GM23338 (cell line): ENCODE measurements around the gene C10orf105. TPM values are rescaled to one million over a fixed set of nuclear protein-coding genes. Genes with fewer than 3 reads are reported as not detected.

Experiments used
- ATAC-seq: fragments of 200-7000 bp; cut with Tn5 transposase; 3 replicates; pipeline ENCODE4 v1.9.1; 2020
- DNase-seq: peaks from one replicate; pipeline ENCODE4 v3.0.0-alpha.2; 2015; ENCODE audit warnings: low spot score
- H2AFZ ChIP-seq: fragments of 200-600 bp; sonication (generic); 2 replicates; pipeline ENCODE4 v1.8.0; 2016; ENCODE audit warnings: antibody characterized with exemption, mild to moderate bottlenecking, moderate library complexity
- H3F3A ChIP-seq: fragments of 200-600 bp; sonication (generic); replicated peaks from 2 replicates; pipeline ENCODE4 v1.8.0; 2017; ENCODE audit warnings: antibody characterized with exemption, mixed run types, low read depth
- H3K27ac ChIP-seq: fragments of 200-600 bp; sonication (generic); 2 replicates; pipeline ENCODE4 v1.6.1; 2016; ENCODE audit warnings: low read depth
- H3K27me3 ChIP-seq: fragments of 200-600 bp; sonication (generic); 2 replicates; pipeline ENCODE4 v1.8.0; 2016; ENCODE audit warnings: mild to moderate bottlenecking, mixed run types, moderate library complexity; ENCODE audit not compliant: insufficient read depth
- H3K36me3 ChIP-seq: fragments of 200-600 bp; sonication (generic); 2 replicates; pipeline ENCODE4 v1.8.0; 2016; ENCODE audit warnings: mild to moderate bottlenecking; ENCODE audit not compliant: insufficient read depth
- H3K4me1 ChIP-seq: fragments of 200-600 bp; sonication (generic); 2 replicates; pipeline ENCODE4 v1.8.0; 2016; ENCODE audit warnings: mild to moderate bottlenecking, moderate library complexity; ENCODE audit not compliant: insufficient read depth
- H3K4me2 ChIP-seq: fragments of 200-600 bp; sonication (generic); 2 replicates; pipeline ENCODE4 v1.7.1; 2017; ENCODE audit warnings: mixed run types
- H3K4me3 ChIP-seq: fragments of 200-600 bp; sonication (generic); 2 replicates; pipeline ENCODE4 v1.6.1; 2016; ENCODE audit warnings: mixed run types
- H3K79me2 ChIP-seq: fragments of 200-600 bp; sonication (generic); replicated peaks from 2 replicates; pipeline ENCODE4 v1.8.0; 2017; ENCODE audit warnings: mild to moderate bottlenecking; ENCODE audit not compliant: insufficient read depth
- H3K9me2 ChIP-seq: fragments of 200-600 bp; sonication (generic); 2 replicates; pipeline ENCODE4 v1.8.0; 2017; ENCODE audit not compliant: insufficient read depth
- H4K20me1 ChIP-seq: fragments of 200-600 bp; sonication (generic); replicated peaks from 2 replicates; pipeline ENCODE4 v1.8.0; 2017; ENCODE audit warnings: mild to moderate bottlenecking; ENCODE audit not compliant: insufficient read depth
- H3K27ac Mint-ChIP-seq: 2 replicates; pipeline ENCODE4 v1.8.0; 2020; ENCODE audit warnings: inconsistent platforms, mild to moderate bottlenecking, moderate library complexity, mixed read lengths
- H3K27me3 Mint-ChIP-seq: 3 replicates; pipeline ENCODE4 v1.8.0; 2022; ENCODE audit warnings: low read depth, mild to moderate bottlenecking, moderate library complexity, mixed read lengths, inconsistent platforms; ENCODE audit not compliant: insufficient read depth, poor library complexity
- H3K36me3 Mint-ChIP-seq: 3 replicates; pipeline ENCODE4 v1.8.0; 2021; ENCODE audit warnings: low read depth, mild to moderate bottlenecking, inconsistent platforms, moderate library complexity, mixed read lengths
- H3K4me1 Mint-ChIP-seq: 3 replicates; pipeline ENCODE4 v1.8.0; 2020; ENCODE audit warnings: mild to moderate bottlenecking, inconsistent platforms, mixed read lengths
- H3K4me3 Mint-ChIP-seq: 3 replicates; pipeline ENCODE4 v1.8.0; 2021; ENCODE audit warnings: moderate library complexity, mild to moderate bottlenecking, inconsistent platforms, mixed read lengths
- H3K9me3 Mint-ChIP-seq: 3 replicates; pipeline ENCODE4 v1.8.0; 2020; ENCODE audit warnings: moderate library complexity, mild to moderate bottlenecking, inconsistent platforms, mixed read lengths
- CREB1 ChIP-seq: fragments of 250-450 bp; sonication (Bioruptor Pico); IDR thresholded peaks from 2 replicates; pipeline ENCODE4 v1.5.0; 2020; ENCODE audit warnings: low read depth, mild to moderate bottlenecking, moderate library complexity
- EZH2 ChIP-seq: fragments of 200-600 bp; sonication (generic); IDR thresholded peaks from one replicate; pipeline ENCODE4 v1.8.0; 2017; ENCODE audit warnings: antibody characterized with exemption, mild to moderate bottlenecking, low read depth; ENCODE audit not compliant: unreplicated experiment
- EZH2phosphoT487 ChIP-seq: fragments of 200-600 bp; sonication (generic); IDR thresholded peaks from one replicate; pipeline ENCODE4 v1.8.1; 2018; ENCODE audit warnings: antibody characterized with exemption; ENCODE audit not compliant: unreplicated experiment
- JUNB ChIP-seq: IDR thresholded peaks from one replicate; pipeline ENCODE4 v1.6.1; 2016; ENCODE audit warnings: antibody characterized with exemption; ENCODE audit not compliant: unreplicated experiment
- POLR2AphosphoS5 ChIP-seq: IDR thresholded peaks from 2 replicates; pipeline ENCODE4 v1.6.1; 2016; ENCODE audit warnings: antibody characterized with exemption, low read depth
- STAT1 ChIP-seq: IDR thresholded peaks from one replicate; pipeline ENCODE4 v1.6.1; 2016; ENCODE audit warnings: antibody characterized with exemption; ENCODE audit not compliant: unreplicated experiment
- ZNF331 ChIP-seq: fragments of 250-450 bp; sonication (Bioruptor Pico); IDR thresholded peaks from 2 replicates; pipeline ENCODE4 v1.5.0; 2020; ENCODE audit warnings: low read depth, mild to moderate bottlenecking, moderate library complexity
- polyA plus RNA-seq: library from polyadenylated mRNA; unstranded; fragments of >200 nt; fragmentation: Nextera tagmentation; extraction: Ambion mirVana; gene quantifications from 2 replicates; pipeline ENCODE4 v1.2.1, GENCODE V29; 2016
- total RNA-seq: library from RNA; depleted of rRNA; stranded (reverse); fragments of >200 nt; shearing (Covaris generic); gene quantifications from 2 replicates; pipeline ENCODE4 v1.2.3, GENCODE V29; 2014
- TF ChIP-seq, protein P1 (sequence below), 2 experiments: fragments of 200-600 bp in 1 of 2; sonication (generic) in 1 of 2; conservative IDR thresholded peaks; 2 replicates each; pipeline versions ENCODE4 v1.5.1 to v1.6.1; 2016 to 2017; ENCODE audit warnings: antibody characterized with exemption in 2 of 2, low read depth in 2 of 2, mild to moderate bottlenecking in 2 of 2, moderate library complexity in 1 of 2
- TF ChIP-seq, protein P2 (sequence below): IDR thresholded peaks from 2 replicates; pipeline ENCODE4 v1.6.1; 2016; ENCODE audit warnings: antibody characterized with exemption

C10orf105 gene
- total and polyA plus RNA-seq, 2 experiments from 2014 or later: 0.15 to 0.17 TPM

DNA sequence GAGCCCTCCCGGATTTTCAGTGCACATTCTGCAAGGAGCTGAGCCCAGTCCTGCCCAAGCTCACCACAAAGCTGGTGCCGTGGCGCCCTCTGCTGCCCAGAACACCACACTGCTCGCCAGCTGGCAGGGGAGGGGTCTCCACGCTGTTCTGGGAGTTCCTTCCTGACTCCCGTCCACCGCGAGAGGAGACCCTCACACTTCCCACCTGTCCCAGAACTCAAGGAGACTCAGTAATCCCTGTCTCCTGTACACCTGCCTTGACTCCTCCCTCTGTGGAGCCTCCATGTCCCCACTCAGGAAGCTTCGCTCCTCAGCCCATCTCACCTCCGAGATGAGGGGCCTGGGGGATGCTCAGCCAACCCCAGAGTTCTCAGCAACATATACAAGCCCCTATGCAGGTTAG, 11.3 kb downstream of the C10orf105 start:
- H3K4me3 Mint-ChIP-seq: peak overlapping the region; percentile 33; the same call in 1 of the 3 replicates
- peak overlapping the region; percentile 96 for H2AFZ ChIP-seq

DNA sequence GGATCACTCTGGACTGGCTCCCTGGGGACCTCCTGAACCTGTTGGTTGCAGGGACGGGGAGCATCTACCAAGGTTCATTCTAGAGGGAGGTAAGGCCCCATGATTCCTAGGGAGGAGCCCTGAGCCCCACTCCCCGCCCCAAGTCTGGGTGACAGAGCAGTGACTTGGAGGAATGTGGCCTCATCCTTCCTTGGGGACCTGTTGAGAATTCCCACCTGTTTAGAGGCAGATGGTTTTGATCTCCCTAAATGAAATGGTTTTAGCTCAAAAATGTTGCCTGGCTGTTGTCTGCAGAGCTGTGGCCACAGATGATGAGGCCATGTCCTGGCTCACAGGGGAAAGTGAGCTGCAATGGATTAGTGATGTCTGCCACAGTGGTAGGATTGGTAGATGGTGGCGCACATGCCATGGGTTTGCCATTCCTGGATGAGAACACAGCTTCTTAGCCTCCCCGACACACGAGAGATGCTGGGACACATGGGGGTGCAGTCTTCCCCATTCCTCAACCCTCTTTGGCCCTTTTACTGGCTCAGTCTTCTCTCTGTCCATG, 12.3 kb downstream of the C10orf105 start:
- Mint-ChIP-seq H3K9me3 (no peaks in the 10 kb centered on the region), H3K4me1 (no peaks in the 10 kb centered on the region; the same call in 1 of the 3 replicates), H3K27me3 (peaks cover 8% of the 10 kb centered on the region), H3K36me3 (no peaks in the 10 kb centered on the region), H3K27ac (no peak overlapping the region), H3K4me3 (no peak overlapping the region)
- no peak for DNase-seq
- no peaks in the 10 kb centered on the region for H3K9me2 ChIP-seq
- H3K27me3 ChIP-seq: no peaks in the 10 kb centered on the region
- H3K4me1 ChIP-seq: no peaks in the 10 kb centered on the region
- no peak overlapping the region for H3K27ac ChIP-seq
- no peaks in the 10 kb centered on the region for H3F3A ChIP-seq
- no peak overlapping the region for H3K4me2 ChIP-seq
- no peak for ATAC-seq
- H3K79me2 ChIP-seq: no peaks in the 10 kb centered on the region
- H3K4me3 ChIP-seq: no peak overlapping the region
- no peak overlapping the region for H2AFZ ChIP-seq
- no peaks in the 10 kb centered on the region for H3K36me3 ChIP-seq
- H4K20me1 ChIP-seq: no peaks in the 10 kb centered on the region
- TF ChIP-seq, protein P1, sequence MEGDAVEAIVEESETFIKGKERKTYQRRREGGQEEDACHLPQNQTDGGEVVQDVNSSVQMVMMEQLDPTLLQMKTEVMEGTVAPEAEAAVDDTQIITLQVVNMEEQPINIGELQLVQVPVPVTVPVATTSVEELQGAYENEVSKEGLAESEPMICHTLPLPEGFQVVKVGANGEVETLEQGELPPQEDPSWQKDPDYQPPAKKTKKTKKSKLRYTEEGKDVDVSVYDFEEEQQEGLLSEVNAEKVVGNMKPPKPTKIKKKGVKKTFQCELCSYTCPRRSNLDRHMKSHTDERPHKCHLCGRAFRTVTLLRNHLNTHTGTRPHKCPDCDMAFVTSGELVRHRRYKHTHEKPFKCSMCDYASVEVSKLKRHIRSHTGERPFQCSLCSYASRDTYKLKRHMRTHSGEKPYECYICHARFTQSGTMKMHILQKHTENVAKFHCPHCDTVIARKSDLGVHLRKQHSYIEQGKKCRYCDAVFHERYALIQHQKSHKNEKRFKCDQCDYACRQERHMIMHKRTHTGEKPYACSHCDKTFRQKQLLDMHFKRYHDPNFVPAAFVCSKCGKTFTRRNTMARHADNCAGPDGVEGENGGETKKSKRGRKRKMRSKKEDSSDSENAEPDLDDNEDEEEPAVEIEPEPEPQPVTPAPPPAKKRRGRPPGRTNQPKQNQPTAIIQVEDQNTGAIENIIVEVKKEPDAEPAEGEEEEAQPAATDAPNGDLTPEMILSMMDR (conservative IDR thresholded peaks at IDR 0.05; ENCODE audit: low read depth in 2 of 2): no peak
- no peak for TF ChIP-seq JUNB
- no peak for TF ChIP-seq POLR2AphosphoS5
- TF ChIP-seq CREB1 (CRISPR knock-in tag): no peak
- no peak for TF ChIP-seq EZH2phosphoT487
- TF ChIP-seq, protein P2, sequence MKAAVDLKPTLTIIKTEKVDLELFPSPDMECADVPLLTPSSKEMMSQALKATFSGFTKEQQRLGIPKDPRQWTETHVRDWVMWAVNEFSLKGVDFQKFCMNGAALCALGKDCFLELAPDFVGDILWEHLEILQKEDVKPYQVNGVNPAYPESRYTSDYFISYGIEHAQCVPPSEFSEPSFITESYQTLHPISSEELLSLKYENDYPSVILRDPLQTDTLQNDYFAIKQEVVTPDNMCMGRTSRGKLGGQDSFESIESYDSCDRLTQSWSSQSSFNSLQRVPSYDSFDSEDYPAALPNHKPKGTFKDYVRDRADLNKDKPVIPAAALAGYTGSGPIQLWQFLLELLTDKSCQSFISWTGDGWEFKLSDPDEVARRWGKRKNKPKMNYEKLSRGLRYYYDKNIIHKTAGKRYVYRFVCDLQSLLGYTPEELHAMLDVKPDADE: no peak
- no peak for TF ChIP-seq ZNF331 (CRISPR knock-in tag)
- TF ChIP-seq STAT1: no peak

More for the DNA sequence above, 11.3 kb downstream of the C10orf105 start:
- no peaks in the 10 kb centered on the region for H4K20me1 ChIP-seq
- H3K4me1 ChIP-seq: peaks cover 3% of the 10 kb centered on the region; the same call in 1 of the 2 replicates
- no peaks in the 10 kb centered on the region for H3K79me2 ChIP-seq
- H3K27me3 ChIP-seq: no peaks in the 10 kb centered on the region
- DNase-seq: peak; percentile 82
- no peak overlapping the region for H3K27ac ChIP-seq
- Mint-ChIP-seq H3K4me1 (peaks cover 5% of the 10 kb centered on the region), H3K36me3 (no peaks in the 10 kb centered on the region), H3K27ac (no peak overlapping the region), H3K9me3 (no peaks in the 10 kb centered on the region), H3K27me3 (peaks cover 13% of the 10 kb centered on the region)
- H3K4me2 ChIP-seq: peak overlapping the region; percentile 71
- H3K4me3 ChIP-seq: 0 out of 2 replicates have a peak overlapping the region, but pooled peaks have one; percentile 28
- H3F3A ChIP-seq: no peaks in the 10 kb centered on the region
- ATAC-seq: peak; percentile 94
- no peaks in the 10 kb centered on the region for H3K36me3 ChIP-seq
- H3K9me2 ChIP-seq: no peaks in the 10 kb centered on the region
- TF ChIP-seq, protein P1 (conservative IDR thresholded peaks at IDR 0.05; ENCODE audit: low read depth in 2 of 2): peak; percentile 85 to 99
- TF ChIP-seq ZNF331 (CRISPR knock-in tag): no peak
- TF ChIP-seq EZH2: no peak
